ENCODE data around the gene GPR139.

Gene GPR139

DNA sequence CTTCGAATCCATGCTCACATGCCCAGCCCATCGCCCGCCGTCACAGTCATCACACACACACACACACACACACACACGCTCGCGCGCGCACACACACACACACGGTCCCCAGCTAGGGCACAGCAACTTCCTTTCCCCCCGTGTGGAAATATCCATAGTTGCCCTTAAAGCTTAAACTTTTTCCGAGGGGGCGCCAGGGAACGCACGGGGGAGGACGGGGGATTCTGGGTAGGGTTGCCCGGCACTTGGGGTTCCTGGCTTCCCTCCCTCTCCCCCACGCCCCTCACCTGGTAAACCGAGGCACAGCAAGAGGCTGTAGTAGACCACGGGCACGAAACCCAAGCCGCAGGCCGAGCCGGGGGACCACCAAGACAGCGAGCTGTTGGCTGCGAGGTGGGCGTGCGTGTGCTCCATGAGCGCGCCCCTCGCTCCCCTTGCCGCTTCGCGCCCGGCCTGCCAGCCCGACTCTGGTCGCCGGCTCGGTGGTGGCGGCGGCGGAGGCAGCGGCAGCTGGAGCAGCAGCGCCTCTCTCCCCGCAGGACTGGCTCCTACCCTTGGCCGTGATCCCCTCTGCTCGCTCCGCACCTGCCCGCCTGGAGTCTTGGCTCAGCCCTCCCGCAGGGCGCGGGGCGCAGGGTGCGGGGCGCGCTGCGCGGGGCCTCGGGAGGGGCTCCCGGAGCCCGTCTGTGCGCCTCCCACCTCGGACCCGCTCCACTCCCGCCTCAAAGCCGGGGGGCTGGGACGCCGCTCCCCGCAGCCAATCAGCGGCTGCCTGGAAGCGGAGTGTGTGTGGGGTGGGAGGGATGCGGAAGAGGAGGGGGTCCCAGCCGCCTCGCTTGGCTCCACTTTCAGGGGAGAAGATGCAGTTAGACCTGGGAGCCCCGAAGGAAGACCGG, at the start of gene GPR139:
Gene GPR139 (minus strand): TSS at position 688 of the 896 bp plus-strand sequence. CDS start 274 bp downstream, at position 414.
- DNase-seq: no peak

DNA sequence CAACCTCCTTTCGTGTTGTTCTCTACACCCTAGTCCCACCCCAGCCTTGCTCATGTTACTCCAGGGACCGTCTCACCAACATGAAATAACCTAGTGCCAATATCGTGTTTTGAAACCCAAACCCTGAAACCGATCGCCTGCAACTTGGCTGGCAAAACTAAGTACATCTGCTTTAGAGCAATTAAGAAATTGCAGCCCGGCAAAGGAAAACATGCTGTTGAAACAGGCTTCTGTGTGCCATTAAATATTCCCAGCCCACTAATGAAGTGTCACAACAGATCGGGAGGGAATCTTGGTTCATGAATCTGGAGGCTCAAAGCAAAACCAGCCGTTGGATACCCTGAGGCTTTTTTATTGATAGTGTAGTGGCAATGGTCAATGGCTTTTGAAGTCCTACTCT, 48.3 kb upstream of the GPR139 start:
- no peak for DNase-seq

DNA sequence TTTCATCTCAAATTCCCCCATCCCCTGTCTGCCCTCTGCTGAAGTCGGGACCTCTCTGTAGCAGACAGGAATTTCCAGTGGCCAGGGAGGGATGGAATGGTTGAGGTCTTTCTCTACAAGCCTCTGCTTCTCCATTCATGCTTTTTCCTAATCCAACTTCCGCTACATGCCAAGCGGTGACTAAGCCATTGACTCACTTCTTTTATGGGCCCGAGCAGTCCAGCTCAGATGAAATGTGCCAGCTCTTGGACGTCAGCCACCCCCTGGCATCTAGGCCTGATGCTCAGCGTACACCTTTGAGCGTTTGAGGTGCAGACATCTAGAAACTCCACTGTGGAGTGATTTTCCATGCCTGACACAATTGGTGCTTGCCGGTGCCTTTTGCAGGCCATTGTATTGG, 40.7 kb upstream of the GPR139 start:
- no peak for DNase-seq

DNA sequence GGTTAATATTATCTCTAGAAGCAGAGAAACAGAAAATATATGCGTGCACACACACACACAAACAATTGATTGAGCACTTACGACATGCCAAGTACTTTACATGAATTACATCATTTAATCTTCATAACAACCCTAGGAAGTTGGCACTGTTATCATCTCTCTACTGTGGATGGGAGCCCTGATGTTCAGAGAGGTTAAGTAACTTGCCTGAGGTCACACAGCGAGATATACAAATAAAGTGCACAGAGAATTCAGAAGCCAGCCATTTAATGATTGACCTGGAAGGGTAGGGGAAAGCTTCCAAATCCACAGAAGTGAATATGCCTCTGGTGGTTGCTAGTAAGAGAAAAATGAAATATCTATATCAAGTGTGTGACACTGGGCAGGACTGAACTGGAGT, 37.5 kb upstream of the GPR139 start:
- DNase-seq: no peak

DNA sequence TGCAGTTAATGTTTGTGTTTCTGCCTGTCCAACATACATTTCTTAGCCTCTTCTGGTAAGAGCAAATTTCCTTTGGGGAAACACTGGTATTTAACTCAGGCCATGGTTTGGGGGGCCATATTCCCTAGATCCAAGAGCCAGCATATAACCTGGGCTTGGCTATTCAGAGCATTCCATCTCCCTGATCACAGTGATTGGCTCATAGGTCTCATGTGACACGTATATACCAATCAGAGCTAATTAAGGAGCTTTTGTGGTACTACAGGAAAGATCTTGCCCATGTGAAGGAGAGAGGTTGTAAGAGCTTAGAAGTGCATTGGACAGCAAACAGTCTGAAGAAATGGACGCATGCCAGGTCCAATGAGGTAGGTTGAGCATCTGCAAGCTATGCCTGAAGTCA, 33.4 kb upstream of the GPR139 start:
- DNase-seq: no peak

DNA sequence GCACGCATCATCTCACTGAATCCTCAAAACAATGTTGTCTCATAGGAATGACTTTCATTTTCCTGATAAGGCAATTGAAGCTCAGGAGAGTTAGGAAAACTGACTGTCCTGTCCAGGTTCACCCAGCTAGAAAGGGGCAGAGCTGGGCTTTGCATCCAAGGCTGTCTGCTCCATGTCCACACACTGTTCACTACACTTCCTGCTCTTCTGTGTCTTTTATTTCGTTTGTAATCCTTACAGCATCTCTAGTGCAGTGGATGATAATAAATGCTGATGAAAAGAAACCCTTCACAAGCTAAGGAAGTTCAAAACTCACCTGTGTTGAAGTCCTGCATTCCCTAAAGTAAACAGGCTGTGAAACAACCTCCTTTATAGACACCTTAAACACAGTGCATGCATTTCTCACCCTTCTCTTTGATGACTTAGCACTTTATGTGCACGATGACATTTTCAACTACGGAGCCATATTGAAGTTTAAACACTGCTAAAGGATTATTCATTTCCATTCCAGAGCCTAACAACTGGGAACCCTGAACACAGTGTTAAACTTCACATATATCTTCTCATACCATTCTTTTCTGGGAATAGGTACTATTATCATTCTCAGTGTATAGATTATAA, 31.0 kb upstream of the GPR139 start:
- DNase-seq: no peak

DNA sequence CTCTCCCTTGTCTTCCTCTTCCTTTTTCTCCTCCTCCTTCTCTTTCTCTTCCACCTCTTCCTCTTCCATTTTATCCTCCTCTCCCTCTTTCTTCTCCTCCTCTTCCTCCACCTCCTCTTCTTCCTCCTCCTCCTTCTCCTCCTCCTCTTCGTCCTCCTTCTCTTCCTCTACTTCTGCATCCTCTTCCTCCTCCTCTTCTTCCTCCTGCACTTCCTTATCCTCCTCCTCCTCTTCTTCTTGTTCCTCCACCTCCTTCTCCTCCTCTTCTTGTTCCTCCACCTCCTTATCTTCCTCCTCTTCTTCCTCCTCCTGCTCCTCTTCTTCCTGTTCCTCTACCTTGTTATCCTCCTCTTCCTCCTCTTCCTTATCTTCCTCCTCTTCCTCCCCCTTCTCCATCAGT, 28.8 kb upstream of the GPR139 start:
- no peak for DNase-seq

DNA sequence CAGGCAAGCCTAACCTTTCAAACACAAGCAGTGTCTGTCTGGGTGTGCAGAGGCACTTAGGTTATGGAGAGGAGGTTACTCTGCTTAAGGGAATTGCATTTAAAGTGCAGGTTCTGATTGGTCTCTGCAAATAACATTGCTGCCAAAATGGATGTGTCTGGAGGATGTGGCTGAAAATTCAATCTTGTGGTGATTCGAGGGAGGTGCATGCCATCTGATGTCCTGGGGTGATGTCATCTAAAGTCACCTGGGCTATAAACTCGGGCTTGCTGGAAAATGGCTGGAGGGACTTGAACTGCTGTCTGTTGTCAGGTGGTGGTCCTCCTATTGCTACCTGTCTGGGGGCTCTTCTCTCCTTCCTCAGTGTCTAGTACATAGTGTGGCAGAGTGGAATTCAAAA, 28.3 kb upstream of the GPR139 start:
- no peak for DNase-seq

DNA sequence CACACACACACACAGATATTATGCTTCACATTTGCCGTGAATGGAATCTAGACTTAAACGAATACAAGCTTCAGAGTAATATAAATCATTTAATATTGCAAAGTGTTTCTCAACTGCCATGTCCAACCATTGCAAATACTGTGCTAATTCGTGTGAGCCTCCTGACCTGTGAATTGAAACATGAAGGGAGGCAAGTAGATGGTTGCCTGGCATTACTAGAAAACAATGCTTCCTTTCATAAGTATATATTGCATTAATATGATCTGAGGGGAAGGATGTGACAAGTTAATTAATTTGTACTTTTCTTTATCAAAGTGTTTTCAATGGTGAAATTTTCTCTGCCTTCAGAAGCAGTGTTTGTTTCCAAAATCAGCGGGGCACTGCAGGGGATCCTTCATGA, 25.7 kb upstream of the GPR139 start:
- DNase-seq: no peak

DNA sequence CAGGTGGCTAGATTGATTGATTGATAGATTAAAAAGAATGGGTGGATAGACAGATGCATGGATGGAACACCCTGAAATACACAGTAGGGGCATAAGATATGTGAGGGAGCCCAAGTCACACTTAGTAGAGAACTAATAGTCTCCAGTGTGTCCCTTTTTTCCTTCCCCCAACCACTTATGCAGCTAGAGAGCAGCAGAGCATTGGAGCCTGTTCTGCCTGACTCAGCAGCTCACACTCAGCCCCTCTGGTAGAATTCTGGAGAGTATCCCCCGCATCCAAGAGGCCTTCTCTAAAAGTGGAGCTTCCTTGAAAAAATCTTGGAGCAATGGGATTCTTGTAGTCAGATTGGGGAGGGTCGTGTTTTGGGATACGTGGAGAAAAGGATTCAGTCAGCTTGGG, 20.5 kb upstream of the GPR139 start:
- DNase-seq: no peak

DNA sequence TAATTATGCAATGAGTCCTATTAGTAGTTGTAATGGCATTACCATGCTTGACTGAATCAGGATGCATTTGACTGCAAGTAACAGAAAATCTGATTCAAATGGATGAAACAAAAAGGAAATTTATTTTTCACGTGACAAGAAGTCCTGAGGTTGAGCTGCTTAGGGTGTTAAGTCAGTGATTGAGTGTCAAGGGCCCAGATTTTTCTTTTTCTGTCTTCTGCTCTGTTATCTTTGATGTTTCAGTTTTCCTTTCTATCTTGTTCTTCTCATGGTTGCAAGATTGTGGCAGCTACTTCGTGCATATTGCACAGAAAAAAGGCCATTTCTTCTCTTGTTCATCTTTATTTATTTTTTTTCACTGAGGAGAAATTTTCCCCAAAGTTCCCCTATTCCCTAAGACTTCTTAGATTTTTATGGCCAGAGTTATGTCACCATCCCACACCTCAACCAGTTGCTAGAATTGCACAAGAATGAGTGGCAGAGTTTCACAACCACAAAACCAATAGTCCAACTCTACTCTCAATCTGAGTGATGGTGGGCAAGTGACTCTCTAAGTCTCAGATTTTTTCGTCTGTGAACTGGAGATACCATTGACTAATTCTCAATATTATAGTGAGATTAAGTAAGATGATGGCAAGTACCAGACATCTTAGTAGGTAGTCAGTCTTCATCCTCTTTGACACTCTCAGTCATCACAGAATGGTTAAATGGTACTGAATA, 15.7 kb upstream of the GPR139 start:
- DNase-seq: no peak

DNA sequence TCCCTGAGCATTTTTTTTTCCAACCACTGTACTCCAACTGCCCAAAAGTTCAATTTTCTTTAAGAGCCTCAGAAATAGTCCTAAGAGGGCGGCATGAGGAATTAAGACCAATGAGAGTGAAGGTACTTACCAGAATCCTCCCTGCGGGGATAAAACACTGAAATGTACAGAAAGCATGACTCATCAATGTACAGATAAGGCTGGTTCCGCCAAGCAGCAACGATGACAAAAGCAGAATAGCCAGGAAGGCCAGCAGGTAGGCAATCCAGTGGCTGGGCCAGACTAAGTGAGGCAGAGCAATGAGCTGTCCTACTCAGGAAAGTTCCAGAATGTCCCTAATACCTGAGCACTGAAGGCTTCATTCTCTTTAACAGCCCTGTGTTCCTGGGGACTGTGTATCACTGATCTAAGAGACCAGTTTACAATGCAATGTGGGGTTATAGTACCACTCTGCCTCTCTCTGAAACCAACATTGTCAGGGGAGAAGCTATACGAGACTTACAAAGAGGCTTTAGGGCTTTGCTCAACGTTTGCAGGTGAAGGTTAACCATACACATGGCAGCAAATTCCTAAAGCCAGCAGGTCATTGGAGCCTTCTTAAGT, 11.0 kb upstream of the GPR139 start:
- no peak for DNase-seq

DNA sequence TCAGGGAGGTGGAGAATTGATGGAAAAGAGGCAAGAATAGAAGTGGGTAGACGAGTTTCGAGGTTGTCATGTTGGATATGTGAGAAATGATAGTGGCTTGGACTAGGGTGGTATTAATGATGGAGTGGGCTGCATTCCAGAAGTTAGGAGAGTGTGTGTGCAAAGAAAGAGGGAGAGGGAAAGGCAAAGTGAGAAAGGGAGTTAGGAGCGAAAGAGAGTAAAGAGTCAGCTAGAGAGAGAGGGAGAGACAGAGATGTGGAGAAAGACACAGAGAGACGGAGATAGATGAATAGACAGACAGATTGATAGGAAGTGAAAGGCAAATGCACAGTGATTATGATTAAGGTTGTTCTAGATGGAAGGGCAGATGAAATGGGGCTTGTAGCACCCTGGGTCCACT, 5.4 kb upstream of the GPR139 start:
- no peak for DNase-seq

DNA sequence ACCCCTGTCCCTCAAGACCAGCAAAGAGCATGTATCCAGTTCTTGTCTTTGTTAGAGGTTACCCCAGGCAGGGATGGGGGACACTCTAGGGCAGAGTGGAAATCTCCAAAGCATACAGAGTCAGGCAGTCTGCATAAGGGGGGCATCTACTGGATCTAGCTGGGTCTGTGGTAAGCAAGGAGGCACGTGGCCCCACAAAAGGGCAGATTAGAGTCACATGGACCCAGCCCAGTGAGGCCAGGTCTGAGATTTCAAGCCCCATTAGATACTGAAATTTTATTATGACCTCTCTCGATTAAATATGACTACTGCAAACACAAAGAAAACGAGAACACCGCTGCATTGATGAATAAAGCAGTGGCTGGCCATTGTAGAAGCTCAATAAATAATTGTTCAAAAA, 1.6 kb upstream of the GPR139 start:
- no peak for DNase-seq

DNA sequence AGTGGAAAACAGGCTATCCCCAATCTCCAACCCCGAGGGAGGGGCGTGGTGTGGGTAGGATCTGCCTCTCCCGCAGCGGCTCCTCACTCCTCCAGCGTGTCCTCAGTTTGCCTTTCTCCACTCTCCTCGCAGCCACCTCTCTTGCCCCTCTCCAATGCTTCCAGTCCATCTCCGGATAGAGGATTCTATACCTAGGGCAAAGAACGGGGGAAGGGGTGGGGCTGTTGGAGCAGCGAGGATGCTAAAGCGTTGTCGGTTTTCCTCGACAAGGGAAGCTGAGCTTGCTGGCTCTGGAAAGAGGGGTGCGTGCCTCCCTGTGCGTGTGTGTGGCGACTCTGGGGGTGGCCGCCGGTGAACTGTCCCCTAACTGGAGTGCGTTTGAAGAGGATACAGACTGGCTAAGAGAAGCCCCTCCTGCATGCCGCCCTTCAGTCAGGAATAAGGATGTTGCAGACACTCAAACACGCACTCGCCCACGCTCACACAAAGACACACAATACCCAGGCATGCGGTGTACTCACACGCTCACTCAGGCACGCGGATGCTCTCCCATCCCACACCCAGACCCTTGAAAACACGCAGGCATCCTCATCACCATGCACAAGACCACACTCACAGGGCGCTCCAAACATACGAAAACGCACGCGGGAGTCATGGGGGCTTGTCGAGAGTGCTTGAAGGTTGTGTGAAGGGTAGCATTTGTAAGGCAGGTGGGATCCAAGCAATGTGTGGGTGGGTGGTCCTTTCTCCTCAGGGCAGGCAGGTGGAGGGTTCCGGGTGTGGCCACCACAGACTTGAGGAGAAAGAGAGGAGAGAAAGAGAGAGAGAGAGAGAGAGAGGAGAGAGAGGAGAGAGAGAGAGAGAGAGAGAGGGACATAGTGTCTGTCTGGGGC, 655 bp upstream of the GPR139 start:
- DNase-seq: no peak

DNA sequence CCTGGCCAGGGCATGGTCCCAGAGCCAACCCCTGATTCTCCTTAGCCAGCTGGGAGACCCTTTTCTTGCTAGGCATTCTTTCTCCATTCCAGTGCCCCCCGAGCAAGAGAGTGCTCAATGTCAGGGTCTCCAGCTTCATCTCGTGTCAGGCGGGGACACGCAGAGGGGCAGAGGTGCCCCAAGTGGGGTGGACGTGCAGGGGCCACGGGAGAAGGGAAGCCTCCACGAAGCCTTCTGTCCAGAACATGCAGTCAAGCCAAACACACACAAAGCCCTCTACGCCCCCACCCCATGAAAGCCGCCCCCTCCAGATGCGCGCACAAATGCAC, 852 bp downstream of the GPR139 start:
- no peak for DNase-seq

DNA sequence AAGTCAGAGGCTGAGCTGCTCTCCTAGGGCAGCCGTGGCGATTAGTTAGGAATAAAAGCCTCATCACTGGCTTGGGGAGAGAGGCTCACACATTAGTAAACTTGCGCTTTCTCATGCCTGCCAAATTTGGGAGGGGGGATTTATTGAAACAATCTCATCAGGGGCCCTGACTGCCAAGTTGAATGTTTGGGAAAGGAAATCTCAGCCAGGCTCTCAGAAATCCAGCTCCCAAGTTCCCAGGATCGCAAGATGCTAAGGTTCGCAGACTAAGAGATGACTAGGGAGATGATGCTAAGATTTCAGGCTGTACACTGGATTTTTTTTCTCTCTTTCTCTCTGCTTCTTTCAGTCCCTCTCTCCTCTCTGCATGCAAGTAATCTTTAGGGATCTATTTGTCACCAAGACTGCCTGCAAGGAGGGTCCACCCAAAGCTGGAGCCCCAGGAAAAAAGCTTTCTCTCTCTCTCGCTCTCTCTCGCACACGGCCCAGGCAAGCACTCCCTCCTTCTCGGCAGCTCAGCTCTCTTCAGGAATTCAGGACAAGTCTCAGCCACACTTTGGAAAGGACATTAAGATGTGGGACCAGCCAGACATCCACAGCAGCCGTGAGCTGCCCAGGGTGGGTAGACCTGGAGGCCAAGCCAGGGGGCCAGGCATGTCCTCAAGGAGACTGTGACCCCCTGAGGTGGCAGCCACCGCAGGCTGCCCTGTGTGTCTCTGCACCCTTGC, 1.4 kb downstream of the GPR139 start:
- no peak for DNase-seq

DNA sequence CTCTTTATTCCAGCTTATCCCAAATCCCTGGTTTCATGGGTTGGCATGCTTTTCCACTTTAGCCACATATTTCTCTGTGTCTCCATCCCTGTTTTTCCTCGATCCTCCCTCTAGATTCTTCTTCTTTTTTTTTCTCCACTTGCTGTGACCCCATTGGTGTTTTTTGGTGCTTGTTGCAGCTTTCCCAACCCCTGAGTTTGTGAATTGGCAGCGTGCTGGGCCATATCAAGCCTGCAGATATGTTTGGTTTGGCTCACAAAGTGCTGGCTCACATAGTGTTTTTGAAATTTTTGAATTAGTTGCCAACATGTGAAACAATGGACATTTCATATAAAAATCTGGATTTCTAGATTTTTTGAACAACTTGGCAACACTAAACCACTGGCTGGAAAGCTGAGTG, 8.8 kb downstream of the GPR139 start:
- DNase-seq: no peak

DNA sequence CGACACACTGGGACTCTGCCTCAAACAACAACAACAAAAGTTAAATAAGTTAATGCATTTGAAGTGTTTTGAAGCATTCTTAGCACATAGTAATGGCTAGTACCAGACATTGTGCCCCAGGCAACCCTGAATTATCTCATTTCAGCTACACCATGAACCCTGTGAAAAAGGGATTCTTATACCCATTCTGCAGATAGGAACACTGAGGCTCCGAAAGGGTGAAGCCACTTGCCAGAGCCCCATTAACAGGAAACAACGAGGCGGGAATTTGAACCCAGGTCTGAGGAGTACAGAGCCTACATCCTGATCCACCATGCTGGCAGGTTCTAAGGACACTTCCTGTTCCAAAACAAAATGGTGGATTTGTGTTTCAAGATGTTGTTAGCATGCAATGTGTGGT, 9.2 kb downstream of the GPR139 start:
- DNase-seq: no peak

DNA sequence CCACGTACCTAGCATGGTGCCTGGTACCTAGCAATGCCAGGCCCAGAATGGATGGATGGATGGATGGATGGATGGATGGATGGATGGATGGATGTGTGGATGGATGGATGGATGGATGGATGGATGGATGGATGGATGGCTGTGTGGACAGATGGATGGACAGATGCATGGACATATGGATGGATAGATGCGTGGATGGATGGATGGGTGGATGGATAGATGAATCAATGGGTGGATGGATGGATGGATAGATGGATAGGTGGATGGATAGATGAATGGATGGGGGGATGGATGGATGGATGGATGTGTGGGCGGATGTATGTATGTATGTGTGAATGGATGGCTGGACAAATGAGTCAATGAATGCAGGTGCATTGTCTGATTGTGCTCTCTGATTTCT, 12.6 kb downstream of the GPR139 start:
- no peak for DNase-seq

DNA sequence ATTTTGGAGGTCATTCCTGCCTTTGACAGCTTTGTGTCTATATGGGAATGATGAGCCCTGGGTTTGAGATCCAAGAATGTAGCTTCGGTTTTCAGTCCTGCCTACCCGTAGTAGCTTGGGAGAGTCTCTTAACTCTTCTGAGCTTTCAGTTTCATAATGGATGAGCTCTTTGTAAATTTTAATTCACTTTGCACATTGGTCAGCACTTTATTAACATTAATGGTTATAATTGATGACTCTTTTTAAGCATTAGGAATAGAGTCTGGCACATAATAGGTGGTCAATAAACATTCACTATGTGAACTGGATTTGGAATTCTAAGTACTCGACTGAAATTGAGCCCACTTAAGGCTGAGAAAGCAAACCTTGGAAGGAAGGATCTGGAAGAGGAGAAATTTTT, 17.3 kb downstream of the GPR139 start:
- no peak for DNase-seq

DNA sequence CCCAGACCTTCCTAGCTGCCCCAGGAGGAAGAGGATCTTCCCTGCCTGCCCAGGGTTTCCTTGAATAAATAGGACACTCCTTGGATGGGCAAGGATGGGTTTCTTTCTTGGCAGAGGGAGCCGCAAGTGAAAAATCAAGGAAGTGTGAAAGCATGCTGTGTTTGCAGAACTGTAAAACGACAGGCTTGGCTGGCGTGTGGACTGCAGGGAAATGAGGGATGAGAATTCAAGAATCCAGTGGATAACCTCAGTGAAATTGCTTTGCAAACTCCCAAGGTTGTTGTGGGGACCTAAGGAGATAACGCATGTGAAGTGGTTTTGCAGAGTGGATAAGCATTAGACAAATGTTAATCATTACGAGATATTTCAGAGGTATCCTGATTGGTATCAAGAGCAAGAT, 20.4 kb downstream of the GPR139 start:
- DNase-seq: no peak
